K562 (cell line): ENCODE measurements around the gene MRPL55. TPM values are rescaled to one million over a fixed set of nuclear protein-coding genes. Genes with fewer than 3 reads are reported as not detected.
A peak's percentile ranks its signal among the peaks of the same experiment; 100 is the strongest.

Experiments
- ATAC-seq: fragments of 200-7000 bp; cut with Tn5 transposase; 3 replicates; pipeline ENCODE4 v1.9.1; 2020; ENCODE audit warnings: moderate library complexity
- BruUV-seq: library from RNA; stranded (reverse); fragments of 400-500 nt; replicated peaks from 2 replicates; lab custom pipeline; 2021; lab: Mats Ljungman, UMichigan
- CTCF ChIA-PET: fragments of 300-600 bp; formaldehyde crosslinking; extraction: SDS; loops from one replicate; lab custom pipeline; 2021; ENCODE audit warnings: low intra/inter-chr PET ratio; lab: Yijun Ruan, JAX
- POLR2A ChIA-PET: fragments of 300-600, 350-650 bp; sonication (Branson Sonifier 250); formaldehyde crosslinking; extraction: SDS; loops from one replicate; lab custom pipeline; 2021; ENCODE audit warnings: antibody characterized with exemption, inconsistent platforms; lab: Yijun Ruan, JAX
- DNase-seq, 4 experiments: peaks; one replicate each; pipeline versions ENCODE4 v3.0.0 to v3.0.0-alpha.2; 2011 to 2018; ENCODE audit warnings: low spot score in 3 of 4, mixed read lengths in 3 of 4; ENCODE audit errors: extremely low read depth in 1 of 4
- FAIRE-seq: peaks from 2 replicates; lab custom pipeline; 2011; peaks lifted over from hg19 to GRCh38; lab: Jason Lieb, UNC
- H2AFZ ChIP-seq: 2 replicates; pipeline ENCODE4 v1.6.0; 2011; ENCODE audit warnings: low read depth, low read length, control low read depth, inconsistent platforms
- H3K27ac ChIP-seq: fragments of 200-600 bp; 3 replicates; pipeline ENCODE4 v1.8.0; 2011; ENCODE audit warnings: low read depth, mild to moderate bottlenecking, control low read depth, inconsistent platforms, low read length, moderate library complexity, mixed read lengths; ENCODE audit errors: extremely low read depth
- H3K27me3 ChIP-seq, 2 experiments: fragments of 300-600 bp in 1 of 2; 2 replicates in 1 of 2; 3 replicates in 1 of 2; pipeline versions ENCODE4 v1.6.0 to v1.8.0; 2011; ENCODE audit warnings: inconsistent platforms in 2 of 2, low read length in 2 of 2, mild to moderate bottlenecking in 1 of 2, mixed read lengths in 1 of 2, moderate library complexity in 1 of 2; ENCODE audit not compliant: control insufficient read depth in 2 of 2, insufficient read depth in 2 of 2
- H3K36me3 ChIP-seq: fragments of 300-600 bp; 3 replicates; pipeline ENCODE4 v1.8.0; 2011; ENCODE audit warnings: mild to moderate bottlenecking, low read length, inconsistent platforms; ENCODE audit not compliant: control insufficient read depth, insufficient read depth
- H3K4me1 ChIP-seq, 2 experiments: fragments of 200-600 bp in 1 of 2; replicated peaks in 1 of 2; 2 replicates in 1 of 2; 3 replicates in 1 of 2; pipeline versions ENCODE4 v1.5.1 to v1.8.0; 2011; ENCODE audit warnings: inconsistent platforms in 2 of 2, low read length in 2 of 2, mild to moderate bottlenecking in 1 of 2, mixed read lengths in 1 of 2, moderate library complexity in 1 of 2; ENCODE audit not compliant: control insufficient read depth in 2 of 2, insufficient read depth in 2 of 2
- H3K4me2 ChIP-seq: 2 replicates; pipeline ENCODE4 v1.6.1; 2011; ENCODE audit warnings: low read length, control low read depth, inconsistent platforms, mixed read lengths; ENCODE audit not compliant: insufficient read depth
- H3K4me3 ChIP-seq: fragments of 200-600 bp; sonication (generic), shearing (Covaris generic); 2 replicates; pipeline ENCODE4 v1.5.1; 2016; ENCODE audit warnings: control low read depth, inconsistent platforms
- H3K79me2 ChIP-seq: fragments of 200-600 bp; 3 replicates; pipeline ENCODE4 v1.8.0; 2011; ENCODE audit warnings: low read length, inconsistent platforms; ENCODE audit not compliant: control insufficient read depth, insufficient read depth
- H3K9ac ChIP-seq, 2 experiments: 2 replicates each; pipeline versions ENCODE4 v1.6.0 to v1.6.1; 2011; ENCODE audit warnings: low read depth in 2 of 2, low read length in 2 of 2, control low read depth in 1 of 2, inconsistent platforms in 1 of 2, mild to moderate bottlenecking in 1 of 2, mixed read lengths in 1 of 2; ENCODE audit not compliant: insufficient read depth in 1 of 2
- H3K9me1 ChIP-seq: one replicate; pipeline ENCODE4 v1.6.0; 2011; ENCODE audit warnings: inconsistent platforms, mild to moderate bottlenecking, low read length, moderate library complexity; ENCODE audit not compliant: control insufficient read depth, insufficient read depth
- H3K9me3 ChIP-seq: replicated peaks from 2 replicates; pipeline ENCODE4 v1.5.1; 2011; ENCODE audit warnings: low read depth, low read length, inconsistent platforms; ENCODE audit not compliant: control insufficient read depth, insufficient read depth
- H4K20me1 ChIP-seq: replicated peaks from 2 replicates; pipeline ENCODE4 v1.6.1; 2011; ENCODE audit warnings: low read length, inconsistent platforms, mixed read lengths; ENCODE audit not compliant: control insufficient read depth, insufficient read depth
- CBX2 ChIP-seq: fragments of 200-600 bp; sonication (generic); IDR thresholded peaks from one replicate; pipeline ENCODE4 v1.6.1; 2012; ENCODE audit warnings: mild to moderate bottlenecking, low read length, inconsistent platforms; ENCODE audit not compliant: insufficient read depth, poor library complexity, severe bottlenecking
- ELK1 ChIP-seq: sonication (generic); formaldehyde crosslinking; IDR thresholded peaks from 2 replicates; pipeline ENCODE4 v1.8.1; 2022; ENCODE audit warnings: missing genetic modification reagents
- MCM2 ChIP-seq: fragments of 450-650 bp; IDR thresholded peaks from 2 replicates; pipeline ENCODE4 v1.6.1; 2017; ENCODE audit warnings: low read depth, mild to moderate bottlenecking
- PHB2 ChIP-seq: fragments of 450-650 bp; IDR thresholded peaks from 2 replicates; pipeline ENCODE4 v1.6.1; 2017; ENCODE audit warnings: low read depth
- POLR2G ChIP-seq: fragments of 200-400 bp; formaldehyde crosslinking; IDR thresholded peaks from 2 replicates; pipeline ENCODE4 v1.6.1; 2017; ENCODE audit warnings: low read depth, mild to moderate bottlenecking, antibody characterized with exemption, low read length, moderate library complexity
- SOX6 ChIP-seq: fragments of 450-650 bp; IDR thresholded peaks from 2 replicates; pipeline ENCODE4 v1.6.1; 2014; ENCODE audit warnings: mild to moderate bottlenecking
- TAF7 ChIP-seq: fragments of 450-650 bp; IDR thresholded peaks from 2 replicates; pipeline ENCODE4 v1.6.1; 2016; ENCODE audit warnings: missing genetic modification characterization, missing compliant biosample characterization
- U2AF2 ChIP-seq: fragments of 200-400 bp; formaldehyde crosslinking; optimal IDR thresholded peaks from 2 replicates; pipeline ENCODE3; 2017; ENCODE audit warnings: low read depth, mild to moderate bottlenecking, low read length
- ZNF274 ChIP-seq: IDR thresholded peaks from 2 replicates; pipeline ENCODE4 v1.6.1; 2011; ENCODE audit warnings: low read depth, mild to moderate bottlenecking, low read length, moderate library complexity, borderline replicate concordance
- ZNF589 ChIP-seq: fragments of 200-800 bp; sonication (Bioruptor generic); IDR thresholded peaks from 2 replicates; pipeline ENCODE4 v1.6.1; 2016; ENCODE audit warnings: low read depth, missing genetic modification characterization, missing compliant biosample characterization
- ZNF707 ChIP-seq: fragments of 250-450 bp; sonication (Bioruptor Pico); conservative IDR thresholded peaks from 2 replicates; pipeline ENCODE4 v1.8.0; 2022; ENCODE audit warnings: inconsistent platforms, mild to moderate bottlenecking, moderate library complexity
- WGBS: fragments of 100-300 bp; shearing (Covaris generic); methylation state at CpG from one replicate; pipeline ENCODE4 v1.1.6; 2016; ENCODE audit warnings: low coverage, mixed read lengths; ENCODE audit not compliant: insufficient coverage; ENCODE audit errors: missing lambda C conversion rate; 5-methylcytosine and 5-hydroxymethylcytosine counted together
- in situ Hi-C: fragments of 300-500 bp; cut with MboI; formaldehyde crosslinking; loops from 4 replicates; pipeline ENCODE4 v1.15.0; 2018; ENCODE audit warnings: inconsistent platforms, mixed read lengths
- intact Hi-C: fragments of 100-400 bp; cut with micrococcal nuclease; formaldehyde crosslinking; loops from 2 replicates; pipeline ENCODE4 v1.14.2; 2022
- polyA plus RNA-seq, 8 experiments: library from polyadenylated mRNA; depleted of rRNA in 4 of 8; stranded (reverse) in 5 of 8; unstranded in 3 of 8; fragments of >200 nt; fragmentation: Nextera tagmentation in 2 of 8; fragmentation: Illumina TruSeq in 1 of 8; extraction: Ambion mirVana in 2 of 8; extraction: Trizol in 1 of 8; gene quantifications; 2 replicates each; pipeline versions ENCODE4 v1.2.1 to v1.2.3, GENCODE V29; 2011 to 2014; ENCODE audit warnings: inconsistent platforms in 1 of 8, missing spikeins in 1 of 8
- total RNA-seq, 7 experiments: library from RNA; depleted of rRNA in 6 of 7; stranded (reverse); fragments of >200 nt in 6 of 7; fragmentation: Illumina TruSeq in 2 of 7; extraction: Trizol in 2 of 7; gene quantifications; 2 replicates each; pipeline versions ENCODE4 v1.2.1 to v1.2.3, GENCODE V29; 2011 to 2021; ENCODE audit warnings: low replicate concordance in 1 of 7

Gene MRPL55
- total and polyA plus RNA-seq, 9 of the 15 experiments (the other 6 are each of a cell fraction or from before 2014, with no cell fraction given) = 34.9 to 228 (median 81.0) TPM

- CTCF ChIA-PET = no interaction called here
- DNase-seq (no peak), ATAC-seq (no peak), FAIRE-seq (no peak)
- POLR2A ChIA-PET = interaction anchor here (6.0 kb wide), 1 partner anchor 19 kb away, joined by 47 read pairs; the partner anchor contains the start of gene IBA57
- intact Hi-C loops (no loop called here), in situ Hi-C loops (no loop called here)
- Histone ChIP-seq H3K9ac (peak overlapping the region in 1 of 2 experiments; percentile 86; a peak in 2 of 4 replicates), H3K4me1 (peaks cover 57 to 99% of the 10 kb centered on the region in 2 experiments), H3K79me2 (peaks cover 75% of the 10 kb centered on the region), H3K27me3 (no peaks in the 10 kb centered on the region), H4K20me1 (peaks cover 51% of the 10 kb centered on the region), H3K4me3 (no peak overlapping the region), H3K4me2 (no peak overlapping the region), H3K9me3 (no peaks in the 10 kb centered on the region), H3K9me1 (peaks cover 24% of the 10 kb centered on the region), H3K27ac (no peak overlapping the region), H2AFZ (no peak overlapping the region), H3K36me3 (peaks cover 54% of the 10 kb centered on the region; the same call in 2 of the 3 replicates)
- BruUV-seq = no TSS peak
- TF ChIP-seq POLR2G = 0 out of 2 replicates have a peak, but pooled peaks have one; percentile 38
- no peak for TF ChIP-seq CBX2
- TF ChIP-seq PHB2 = no peak
- over 99% methylated on average over 20 of the region's 20 CpGs for WGBS
Observed at GRCh38 chr1:228147151-228147693, 38.1 kb upstream of the MRPL55 start.

GRCh38 chr1:228146417-228147150 lies 37.5 kb upstream of the MRPL55 start:
- H3K27me3 ChIP-seq = no peaks in the 10 kb centered on the region
- H3K9me3 ChIP-seq = no peaks in the 10 kb centered on the region
- ChIA-PET POLR2A (interaction anchor here (1.1 to 6.0 kb wide), 2 partner anchors 20 to 57 kb away, joined by 4 to 47 read pairs; partner anchors contain the start of gene IBA57), CTCF (no interaction called here)
- H3K9ac ChIP-seq = peak overlapping the region; percentile 37 to 86; a peak in 3 of 4 replicates
- H4K20me1 ChIP-seq = peaks cover 57% of the 10 kb centered on the region
- FAIRE-seq (no peak), DNase-seq (no peak), ATAC-seq (no peak)
- H3K79me2 ChIP-seq = peaks cover 82% of the 10 kb centered on the region
- in situ Hi-C loops (no loop called here), intact Hi-C loops (no loop called here)
- H3K9me1 ChIP-seq = peaks cover 24% of the 10 kb centered on the region
- H3K27ac ChIP-seq = peak overlapping the region; percentile 58; the same call in 1 of the 3 replicates
- H3K4me1 ChIP-seq = peaks cover 64 to 99% of the 10 kb centered on the region in 2 experiments
- H3K4me3 ChIP-seq = no peak overlapping the region
- peak overlapping the region; percentile 74; the same call in 1 of the 2 replicates for H3K4me2 ChIP-seq
- H2AFZ ChIP-seq = no peak overlapping the region
- H3K36me3 ChIP-seq = peaks cover 60% of the 10 kb centered on the region; the same call in 2 of the 3 replicates
- BruUV-seq = no TSS peak
- WGBS = 91% methylated on average over 16 of the region's 18 CpGs
- no peak for TF ChIP-seq ZNF274
- no peak for TF ChIP-seq SOX6
- no peak for TF ChIP-seq ZNF589 (CRISPR knock-in tag)
- TF ChIP-seq ZNF707 (CRISPR knock-in tag) = no peak
- TF ChIP-seq ELK1 (CRISPR knock-in tag) = no peak
- TF ChIP-seq TAF7 (tag) = no peak
- TF ChIP-seq U2AF2 = no peak
- no peak for TF ChIP-seq MCM2
